WTC11 (cell line): ENCODE results near the gene UROC1. TPM values are rescaled to one million over a fixed set of nuclear protein-coding genes. Genes with fewer than 3 reads are reported as not detected.

ENCODE experiments used
- ATAC-seq: fragments of 200-7000 bp; cut with Tn5 transposase; 2 replicates; pipeline ENCODE4 v1.10.0; 2021; ENCODE audit warnings: mild to moderate bottlenecking, moderate library complexity
- CTCF ChIA-PET: fragments of 300-600 bp; sonication (Branson Sonifier 250); formaldehyde crosslinking; loops from one replicate; lab custom pipeline; 2021; ENCODE audit warnings: antibody characterized with exemption; lab: Charles Lee
- POLR2A ChIA-PET: fragments of 350-600 bp; sonication (Branson Sonifier 250); formaldehyde crosslinking; loops from one replicate; lab custom pipeline; 2021; ENCODE audit warnings: antibody characterized with exemption; lab: Charles Lee
- DNase-seq: peaks from one replicate; pipeline ENCODE4 v3.0.0; 2021; ENCODE audit warnings: low spot score
- H3K27ac Mint-ChIP-seq: 2 replicates; pipeline ENCODE4 v1.8.0; 2021; ENCODE audit warnings: mixed read lengths
- H3K27me3 Mint-ChIP-seq: 2 replicates; pipeline ENCODE4 v1.8.0; 2021; ENCODE audit warnings: low read depth, mild to moderate bottlenecking, moderate library complexity, mixed read lengths
- H3K36me3 Mint-ChIP-seq: 2 replicates; pipeline ENCODE4 v1.8.0; 2021; ENCODE audit warnings: mixed read lengths
- H3K4me1 Mint-ChIP-seq: 2 replicates; pipeline ENCODE4 v1.8.0; 2022; ENCODE audit warnings: mixed read lengths
- H3K4me3 Mint-ChIP-seq: 2 replicates; pipeline ENCODE4 v1.8.0; 2021; ENCODE audit warnings: mild to moderate bottlenecking, moderate library complexity, mixed read lengths
- H3K9me3 Mint-ChIP-seq: 2 replicates; pipeline ENCODE4 v1.8.0; 2021; ENCODE audit warnings: mixed read lengths
- ATF1 ChIP-seq: sonication (generic); formaldehyde crosslinking; IDR thresholded peaks from 2 replicates; pipeline ENCODE4 v1.8.1; 2023; ENCODE audit warnings: mild to moderate bottlenecking, moderate library complexity, missing genetic modification reagents
- CREB1 ChIP-seq: sonication (generic); formaldehyde crosslinking; IDR thresholded peaks from 2 replicates; pipeline ENCODE4 v1.8.0; 2023; ENCODE audit warnings: mild to moderate bottlenecking, missing genetic modification reagents
- E2F4 ChIP-seq: sonication (generic); formaldehyde crosslinking; IDR thresholded peaks from 2 replicates; pipeline ENCODE4 v1.8.1; 2022; ENCODE audit warnings: low read depth, mild to moderate bottlenecking, moderate library complexity, missing genetic modification reagents, borderline replicate concordance
- ELF4 ChIP-seq: sonication (generic); formaldehyde crosslinking; IDR thresholded peaks from 2 replicates; pipeline ENCODE4 v1.8.1; 2022; ENCODE audit warnings: low read depth, mild to moderate bottlenecking, moderate library complexity, missing genetic modification reagents
- ERG ChIP-seq: fragments of 250-450 bp; sonication (Bioruptor Pico); IDR thresholded peaks from 2 replicates; pipeline ENCODE4 v1.8.0; 2021; ENCODE audit warnings: mild to moderate bottlenecking
- ETV6 ChIP-seq: sonication (generic); formaldehyde crosslinking; IDR thresholded peaks from 2 replicates; pipeline ENCODE4 v1.8.1; 2022; ENCODE audit warnings: mild to moderate bottlenecking, missing genetic modification reagents
- FOXJ3 ChIP-seq: sonication (generic); formaldehyde crosslinking; IDR thresholded peaks from 2 replicates; pipeline ENCODE4 v1.9.0; 2021; ENCODE audit warnings: missing genetic modification reagents, mild to moderate bottlenecking, borderline replicate concordance
- FOXP4 ChIP-seq: sonication (generic); formaldehyde crosslinking; IDR thresholded peaks from 2 replicates; pipeline ENCODE4 v1.8.0; 2022; ENCODE audit warnings: mild to moderate bottlenecking, missing genetic modification reagents
- GRHL2 ChIP-seq: fragments of 250-450 bp; sonication (Bioruptor Pico); IDR thresholded peaks from 2 replicates; pipeline ENCODE4 v1.8.0; 2022; ENCODE audit warnings: mild to moderate bottlenecking, moderate library complexity; ENCODE audit not compliant: insufficient replicate concordance, severe bottlenecking
- HMGA2 ChIP-seq: fragments of 250-450 bp; sonication (Bioruptor Pico); IDR thresholded peaks from 2 replicates; pipeline ENCODE4 v1.4.0; 2021; ENCODE audit warnings: mild to moderate bottlenecking, moderate library complexity
- IRF1 ChIP-seq: sonication (generic); formaldehyde crosslinking; IDR thresholded peaks from 2 replicates; pipeline ENCODE4 v1.8.0; 2023; ENCODE audit warnings: missing genetic modification reagents
- JUN ChIP-seq: sonication (generic); formaldehyde crosslinking; IDR thresholded peaks from 2 replicates; pipeline ENCODE4 v1.8.0; 2023; ENCODE audit warnings: mild to moderate bottlenecking, missing genetic modification reagents
- MAX ChIP-seq: sonication (generic); formaldehyde crosslinking; IDR thresholded peaks from 2 replicates; pipeline ENCODE4 v1.8.0; 2022; ENCODE audit warnings: mild to moderate bottlenecking, missing genetic modification reagents
- MLX ChIP-seq: sonication (generic); formaldehyde crosslinking; IDR thresholded peaks from 2 replicates; pipeline ENCODE4 v1.8.1; 2023; ENCODE audit warnings: mild to moderate bottlenecking, missing genetic modification reagents, moderate library complexity
- NFATC4 ChIP-seq: fragments of 250-450 bp; sonication (Bioruptor Pico); IDR thresholded peaks from 2 replicates; pipeline ENCODE4 v1.9.0; 2021; ENCODE audit warnings: mild to moderate bottlenecking
- OVOL2 ChIP-seq: fragments of 250-450 bp; sonication (Bioruptor Pico); IDR thresholded peaks from 2 replicates; pipeline ENCODE4 v1.9.0; 2021; ENCODE audit warnings: mild to moderate bottlenecking, borderline replicate concordance
- SOX15 ChIP-seq: fragments of 250-450 bp; sonication (Bioruptor Pico); IDR thresholded peaks from 2 replicates; pipeline ENCODE4 v1.9.0; 2021; ENCODE audit warnings: mild to moderate bottlenecking
- TEAD4 ChIP-seq: sonication (generic); formaldehyde crosslinking; IDR thresholded peaks from 2 replicates; pipeline ENCODE4 v1.8.0; 2022; ENCODE audit warnings: mild to moderate bottlenecking, missing genetic modification reagents
- USF2 ChIP-seq: sonication (generic); formaldehyde crosslinking; IDR thresholded peaks from 2 replicates; pipeline ENCODE4 v1.8.1; 2023; ENCODE audit warnings: mild to moderate bottlenecking, missing genetic modification reagents, moderate library complexity
- ZBTB43 ChIP-seq: sonication (generic); formaldehyde crosslinking; IDR thresholded peaks from 2 replicates; pipeline ENCODE4 v1.8.1; 2023; ENCODE audit warnings: mild to moderate bottlenecking, missing genetic modification reagents
- ZNF317 ChIP-seq: sonication (generic); formaldehyde crosslinking; IDR thresholded peaks from 2 replicates; pipeline ENCODE4 v1.8.1; 2023; ENCODE audit warnings: low read depth, mild to moderate bottlenecking, moderate library complexity, missing genetic modification reagents, borderline replicate concordance
- ZNF416 ChIP-seq: fragments of 250-450 bp; sonication (Bioruptor Pico); IDR thresholded peaks from 2 replicates; pipeline ENCODE4 v1.9.0; 2021; ENCODE audit warnings: mild to moderate bottlenecking, inconsistent platforms
- ZNF423 ChIP-seq: fragments of 250-450 bp; sonication (Bioruptor Pico); IDR thresholded peaks from 2 replicates; pipeline ENCODE4 v2.1.2; 2022; ENCODE audit warnings: mild to moderate bottlenecking, moderate library complexity
- ZSCAN18 ChIP-seq: fragments of 250-450 bp; sonication (Bioruptor Pico); IDR thresholded peaks from 2 replicates; pipeline ENCODE4 v2.1.2; 2022; ENCODE audit warnings: mild to moderate bottlenecking, moderate library complexity
- total RNA-seq: library from RNA; stranded (reverse); gene quantifications from 3 replicates; pipeline ENCODE4 v1.2.3, GENCODE V29; 2021

The UROC1 gene
- total RNA-seq, 1 experiment from 2014 or later = not detected

GRCh38 chr3:126508564-126508964 is 9.0 kb downstream of the UROC1 start:
- ATAC-seq = no peak

GRCh38 chr3:126507886-126508285 is 9.7 kb downstream of the UROC1 start:
- H3K4me3 Mint-ChIP-seq = no peak overlapping the region
- DNase-seq = no peak
- no peaks in the 10 kb centered on the region for H3K27me3 Mint-ChIP-seq
- no peak for ATAC-seq
- CTCF ChIA-PET = no interaction called here
- no peaks in the 10 kb centered on the region for H3K9me3 Mint-ChIP-seq
- peaks cover 4% of the 10 kb centered on the region; the same call in 1 of the 2 replicates for H3K4me1 Mint-ChIP-seq
- H3K27ac Mint-ChIP-seq = no peak overlapping the region
- H3K36me3 Mint-ChIP-seq = no peaks in the 10 kb centered on the region
- POLR2A ChIA-PET = no interaction called here
- no peak for TF ChIP-seq ERG
- TF ChIP-seq E2F4 = no peak
- TF ChIP-seq ZBTB43 (CRISPR knock-in tag) = no peak
- TF ChIP-seq ZNF416 (CRISPR knock-in tag) = no peak
- TF ChIP-seq MAX (CRISPR knock-in tag) = no peak
- TF ChIP-seq ETV6 (CRISPR knock-in tag) = no peak
- no peak for TF ChIP-seq ZSCAN18 (CRISPR knock-in tag)

More at GRCh38 chr3:126508564-126508964, 9.0 kb downstream of the UROC1 start:
- DNase-seq = no peak
- Mint-ChIP-seq H3K27me3 (no peaks in the 10 kb centered on the region), H3K4me3 (no peak overlapping the region)
- CTCF ChIA-PET = no interaction called here
- no peak for TF ChIP-seq SOX15 (CRISPR knock-in tag)
- TF ChIP-seq HMGA2 = no peak
- TF ChIP-seq OVOL2 (CRISPR knock-in tag) = no peak
- no peak for TF ChIP-seq USF2
- TF ChIP-seq TEAD4 (CRISPR knock-in tag) = no peak
- TF ChIP-seq FOXJ3 (CRISPR knock-in tag) = no peak
- no peak for TF ChIP-seq MLX (CRISPR knock-in tag)
- TF ChIP-seq ZNF317 (CRISPR knock-in tag) = no peak
- no peak for TF ChIP-seq ELF4 (CRISPR knock-in tag)
- TF ChIP-seq IRF1 = no peak
- no peak for TF ChIP-seq ZNF423
- no peak for TF ChIP-seq GRHL2 (CRISPR knock-in tag)
- TF ChIP-seq MAX (CRISPR knock-in tag) = no peak
- TF ChIP-seq FOXP4 (CRISPR knock-in tag) = no peak
- no peak for TF ChIP-seq NFATC4 (CRISPR knock-in tag)
- TF ChIP-seq JUN (CRISPR knock-in tag) = no peak
- TF ChIP-seq ATF1 (CRISPR knock-in tag) = no peak
- TF ChIP-seq CREB1 (CRISPR knock-in tag) = no peak
- no peak for TF ChIP-seq E2F4
- TF ChIP-seq, all 79 proteins: peak for 0
- no peak overlapping the region for H3K27ac Mint-ChIP-seq
- H3K9me3 Mint-ChIP-seq = no peaks in the 10 kb centered on the region
- H3K4me1 Mint-ChIP-seq = peaks cover 4% of the 10 kb centered on the region; the same call in 1 of the 2 replicates
- POLR2A ChIA-PET = no interaction called here
- H3K36me3 Mint-ChIP-seq = no peaks in the 10 kb centered on the region
